Upper lobe of left lung (tissue), 4 donors: ENCODE results near the gene CARD16.

ENCODE experiments used
- EP300 ChIP-seq, 4 donors: sonication (generic); formaldehyde crosslinking; IDR thresholded peaks; one replicate each; pipeline ENCODE4 v1.5.1; 2017; ENCODE audit warnings: antibody characterized with exemption in 4 of 4, control low read depth in 2 of 4
- POLR2A ChIP-seq, 4 donors: fragments of 450-650 bp; IDR thresholded peaks; one replicate each; pipeline ENCODE4 v1.5.1; 2016 to 2017; ENCODE audit warnings: antibody characterized with exemption in 4 of 4, mild to moderate bottlenecking in 2 of 4
- TF ChIP-seq, protein P1 (sequence below), 6 experiments: fragments of 450-650 bp in 4 of 6; fragments of 200-600 bp in 2 of 6; sonication (generic) in 2 of 6; IDR thresholded peaks; one replicate each; pipeline ENCODE4 v1.5.1; 2016 to 2019; ENCODE audit warnings: antibody characterized with exemption in 6 of 6

DNA sequence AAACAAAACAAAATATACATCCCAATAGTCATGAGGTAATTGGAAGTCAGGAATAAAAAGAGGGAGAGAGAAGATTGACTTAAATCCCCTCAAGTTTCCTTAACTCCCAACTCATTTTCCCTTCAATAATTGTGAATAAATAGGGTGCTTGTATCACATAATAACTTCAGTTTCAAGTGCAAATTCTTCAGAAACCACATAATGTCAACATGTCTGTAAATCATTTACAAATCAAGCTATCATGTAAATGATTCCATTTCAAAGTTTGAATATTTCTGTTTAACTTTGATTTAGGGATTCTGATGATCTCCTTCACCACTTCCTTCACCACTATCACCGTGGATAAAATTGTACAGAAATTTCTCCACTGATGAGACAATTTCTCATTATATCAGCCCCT lies 45.4 kb downstream of the CARD16 start:
- TF ChIP-seq, protein P1, sequence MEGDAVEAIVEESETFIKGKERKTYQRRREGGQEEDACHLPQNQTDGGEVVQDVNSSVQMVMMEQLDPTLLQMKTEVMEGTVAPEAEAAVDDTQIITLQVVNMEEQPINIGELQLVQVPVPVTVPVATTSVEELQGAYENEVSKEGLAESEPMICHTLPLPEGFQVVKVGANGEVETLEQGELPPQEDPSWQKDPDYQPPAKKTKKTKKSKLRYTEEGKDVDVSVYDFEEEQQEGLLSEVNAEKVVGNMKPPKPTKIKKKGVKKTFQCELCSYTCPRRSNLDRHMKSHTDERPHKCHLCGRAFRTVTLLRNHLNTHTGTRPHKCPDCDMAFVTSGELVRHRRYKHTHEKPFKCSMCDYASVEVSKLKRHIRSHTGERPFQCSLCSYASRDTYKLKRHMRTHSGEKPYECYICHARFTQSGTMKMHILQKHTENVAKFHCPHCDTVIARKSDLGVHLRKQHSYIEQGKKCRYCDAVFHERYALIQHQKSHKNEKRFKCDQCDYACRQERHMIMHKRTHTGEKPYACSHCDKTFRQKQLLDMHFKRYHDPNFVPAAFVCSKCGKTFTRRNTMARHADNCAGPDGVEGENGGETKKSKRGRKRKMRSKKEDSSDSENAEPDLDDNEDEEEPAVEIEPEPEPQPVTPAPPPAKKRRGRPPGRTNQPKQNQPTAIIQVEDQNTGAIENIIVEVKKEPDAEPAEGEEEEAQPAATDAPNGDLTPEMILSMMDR (IDR thresholded peaks at IDR 0.05): no peak
- no peak for TF ChIP-seq POLR2A (IDR thresholded peaks at IDR 0.05)
- TF ChIP-seq EP300 (IDR thresholded peaks at IDR 0.05): no peak
